Ishikawa (cell line): ENCODE data around the gene FOXI1.

ENCODE experiments used
- CEBPB ChIP-seq: IDR thresholded peaks from 2 replicates; pipeline ENCODE4 v1.6.1; 2012
- TF ChIP-seq, protein P1 (sequence below): IDR thresholded peaks from 2 replicates; pipeline ENCODE4 v1.6.1; 2012

DNA sequence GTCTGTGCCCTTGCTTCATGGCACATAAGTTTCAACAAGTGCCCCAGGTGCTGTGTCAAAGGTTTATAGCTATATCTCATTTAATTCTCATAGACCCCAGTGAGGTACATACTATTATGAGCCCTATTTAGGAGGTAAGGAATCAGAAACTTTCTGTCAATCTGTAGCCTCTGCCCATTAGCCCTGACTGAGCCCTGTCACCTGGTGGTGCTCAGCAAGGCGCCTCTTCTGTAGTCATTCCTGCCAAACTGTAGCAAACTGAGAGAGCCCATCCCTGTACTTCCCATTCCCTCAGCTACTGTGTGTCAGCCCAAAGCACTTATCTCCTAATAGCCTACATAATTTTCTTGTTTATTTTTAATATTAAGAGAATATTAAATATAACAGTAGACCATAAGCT, 46.5 kb upstream of the FOXI1 start:
- TF ChIP-seq CEBPB: no peak
- TF ChIP-seq, protein P1, sequence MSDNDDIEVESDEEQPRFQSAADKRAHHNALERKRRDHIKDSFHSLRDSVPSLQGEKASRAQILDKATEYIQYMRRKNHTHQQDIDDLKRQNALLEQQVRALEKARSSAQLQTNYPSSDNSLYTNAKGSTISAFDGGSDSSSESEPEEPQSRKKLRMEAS: no peak
